Measurements from ENCODE around the gene BDP1.
"Not testable (repeated sequence)": the region's sequence is repeated elsewhere in the genome, so short reads cannot be mapped to it uniquely, and the experiment has no call there.

The BDP1 gene

DNA sequence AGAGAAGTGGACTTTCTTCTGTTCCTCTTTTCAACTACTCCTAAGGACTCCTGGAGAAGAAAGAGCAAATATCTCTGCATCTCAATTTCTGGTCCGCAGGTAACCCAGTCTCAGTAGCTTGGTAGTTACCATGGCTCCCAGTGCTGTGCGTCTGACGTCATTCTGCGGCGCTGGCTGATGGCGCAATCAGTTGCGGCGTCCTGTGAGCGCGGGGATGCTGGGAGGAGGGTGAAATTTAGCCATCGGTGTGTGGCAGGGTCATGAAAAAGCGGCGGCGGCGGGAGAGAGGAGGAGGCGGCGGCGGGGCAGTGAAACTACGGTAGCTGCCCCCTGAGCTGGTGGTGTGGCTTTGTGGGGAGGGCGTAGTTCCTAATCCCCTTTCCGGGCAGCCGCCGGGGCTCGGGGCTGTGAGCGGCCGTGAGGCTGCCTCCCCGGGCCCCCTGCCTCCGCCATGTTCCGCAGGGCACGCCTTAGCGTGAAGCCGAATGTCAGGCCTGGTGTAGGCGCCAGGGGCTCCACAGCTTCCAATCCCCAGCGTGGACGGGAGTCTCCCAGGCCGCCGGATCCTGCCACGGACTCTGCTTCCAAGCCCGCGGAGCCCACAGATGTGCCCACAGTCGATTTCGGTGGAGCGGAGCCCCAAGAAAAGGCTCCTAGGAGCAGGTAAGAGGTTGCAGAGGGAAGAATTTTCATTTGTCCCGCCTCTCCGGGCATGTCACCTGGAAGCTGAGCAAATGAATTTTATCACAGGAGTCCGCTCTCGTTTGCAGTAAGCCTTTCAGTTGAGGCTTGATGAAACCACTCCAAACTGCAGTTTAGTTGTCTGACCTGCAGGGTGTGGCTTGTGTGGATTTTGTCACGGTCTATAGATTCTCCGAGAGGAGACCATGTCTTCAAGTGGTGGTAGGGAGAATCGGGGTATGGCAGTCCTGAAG, at the start of gene BDP1:
Gene BDP1 (plus strand): TSS at position 225 of the 935 bp plus-strand sequence. CDS start 227 bp downstream, at position 452.
- H3K4me3 ChIP-seq (ENCODE audit: low read depth, low read length): peak within 1 kb of the TSS; percentile 98
- DNase-seq (ENCODE audit: low read depth): peak; percentile 68

GRCh38 chr5:71410088-71410487, 45.4 kb upstream of the BDP1 start:
- not testable (repeated sequence) for DNase-seq (ENCODE audit: low read depth); H3K4me3 ChIP-seq (ENCODE audit: low read depth, low read length)

DNA sequence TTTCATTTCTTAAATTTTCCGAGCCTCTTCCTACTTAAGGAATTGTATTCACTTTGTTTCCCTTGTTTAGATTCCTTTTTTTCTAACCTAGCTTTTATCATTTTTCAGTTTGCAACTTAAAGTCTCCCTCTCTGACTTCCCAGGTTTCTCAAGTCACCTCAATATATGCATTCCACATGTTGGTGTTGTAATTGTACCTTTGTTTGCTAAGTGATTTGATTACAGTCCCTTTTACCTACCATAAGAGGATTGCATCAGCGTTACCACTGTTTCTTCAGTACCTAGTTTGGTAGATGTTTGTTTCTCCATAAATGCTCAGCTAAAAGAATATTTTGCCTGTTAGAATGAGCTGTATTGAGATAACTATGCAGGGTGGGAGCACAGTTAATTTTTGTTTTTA, 39.8 kb upstream of the BDP1 start:
- not testable (repeated sequence) for DNase-seq (ENCODE audit: low read depth); H3K4me3 ChIP-seq (ENCODE audit: low read depth, low read length)

DNA sequence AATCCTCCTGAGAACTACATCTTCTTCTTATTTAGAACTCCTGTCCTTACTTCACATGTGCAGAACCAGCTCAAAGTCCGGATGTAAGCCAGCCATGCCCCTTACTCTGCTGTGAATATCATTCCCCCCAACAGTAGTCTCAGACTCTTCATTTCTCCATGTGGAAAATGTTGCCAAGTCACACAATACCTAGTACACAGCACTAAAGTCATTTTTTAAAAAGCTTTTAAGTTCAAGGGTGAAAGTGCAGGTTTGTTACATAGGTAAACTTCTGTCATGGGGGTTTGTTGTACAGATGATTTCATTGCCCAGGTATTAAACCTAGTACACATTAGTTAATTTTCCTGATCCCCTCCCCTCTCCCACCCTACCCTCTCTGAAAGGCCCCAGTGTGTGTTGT, 37.4 kb upstream of the BDP1 start:
- H3K4me3 ChIP-seq (ENCODE audit: low read depth, low read length); DNase-seq (ENCODE audit: low read depth): not testable (repeated sequence)

GRCh38 chr5:71421278-71421677, 34.2 kb upstream of the BDP1 start:
- H3K4me3 ChIP-seq (ENCODE audit: low read depth, low read length); DNase-seq (ENCODE audit: low read depth): not testable (repeated sequence)

GRCh38 chr5:71423896-71424295, 31.6 kb upstream of the BDP1 start:
- not testable (repeated sequence) for DNase-seq (ENCODE audit: low read depth); H3K4me3 ChIP-seq (ENCODE audit: low read depth, low read length)

DNA sequence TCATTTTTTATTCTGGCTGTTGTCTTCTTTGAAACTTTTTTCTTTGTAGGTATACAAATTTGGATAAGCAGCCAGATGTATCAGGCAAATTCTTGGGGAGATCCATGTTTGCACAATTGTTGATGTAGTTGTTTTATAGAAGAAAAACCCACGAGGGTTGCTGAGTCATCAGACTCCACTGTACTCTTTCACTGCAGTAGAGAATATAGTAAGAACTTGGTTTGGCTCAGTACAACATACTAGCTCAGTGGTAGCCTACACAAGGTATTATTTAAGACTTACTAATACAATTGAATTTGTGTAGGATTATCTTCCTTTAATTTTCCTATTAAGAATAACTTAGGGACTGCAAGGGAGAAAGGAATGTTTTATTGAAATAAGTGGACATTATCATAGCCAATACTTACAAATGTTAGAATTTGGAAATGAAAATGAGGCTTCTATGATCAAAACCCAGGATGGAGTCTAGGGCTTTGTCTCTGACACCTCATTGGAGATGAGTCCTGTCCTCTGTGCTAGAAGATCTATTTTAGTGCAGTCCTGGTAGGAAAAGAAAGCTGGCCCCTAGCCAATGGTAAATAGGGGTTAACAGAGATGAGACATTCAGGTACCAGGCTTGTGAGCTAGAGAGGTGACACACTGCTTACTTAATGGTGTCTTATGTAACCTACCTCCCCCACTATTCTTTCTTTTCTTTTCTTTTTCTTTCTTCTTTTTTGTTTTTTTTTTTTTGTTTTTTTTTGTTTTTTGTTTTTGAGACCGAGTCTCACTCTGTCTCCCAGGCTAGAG, 28.6 kb upstream of the BDP1 start:
- H3K4me3 ChIP-seq (ENCODE audit: low read depth, low read length); DNase-seq (ENCODE audit: low read depth): not testable (repeated sequence)

- not testable (repeated sequence) for DNase-seq (ENCODE audit: low read depth)
Measured at GRCh38 chr5:71432410-71432809, 23.0 kb upstream of the BDP1 start.

DNA sequence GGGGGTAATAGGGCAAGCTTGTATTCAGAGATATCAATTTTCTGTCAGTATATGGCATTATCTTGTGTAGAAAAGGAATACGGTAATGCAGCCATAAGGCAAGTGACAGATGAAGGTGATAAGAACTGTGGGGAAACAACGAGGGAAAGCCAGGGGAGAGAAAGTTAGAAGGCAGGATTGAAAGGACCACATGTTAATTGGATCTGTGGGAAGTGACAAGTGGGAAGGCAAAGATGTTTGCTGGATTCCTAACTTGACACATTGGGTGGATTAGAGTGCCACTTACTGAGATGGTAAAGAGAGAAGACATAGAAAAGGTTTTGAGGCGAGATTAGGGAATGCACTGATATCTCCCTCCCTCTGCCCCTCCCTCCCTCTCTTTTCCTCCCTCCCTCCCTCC, 20.6 kb upstream of the BDP1 start:
- DNase-seq (ENCODE audit: low read depth); H3K4me3 ChIP-seq (ENCODE audit: low read depth, low read length): not testable (repeated sequence)

More at GRCh38 chr5:71432410-71432809, 23.0 kb upstream of the BDP1 start:
- not testable (repeated sequence) for H3K4me3 ChIP-seq (ENCODE audit: low read depth, low read length)

GRCh38 chr5:71441564-71441963, 13.9 kb upstream of the BDP1 start:
- not testable (repeated sequence) for H3K4me3 ChIP-seq (ENCODE audit: low read depth, low read length); DNase-seq (ENCODE audit: low read depth)

DNA sequence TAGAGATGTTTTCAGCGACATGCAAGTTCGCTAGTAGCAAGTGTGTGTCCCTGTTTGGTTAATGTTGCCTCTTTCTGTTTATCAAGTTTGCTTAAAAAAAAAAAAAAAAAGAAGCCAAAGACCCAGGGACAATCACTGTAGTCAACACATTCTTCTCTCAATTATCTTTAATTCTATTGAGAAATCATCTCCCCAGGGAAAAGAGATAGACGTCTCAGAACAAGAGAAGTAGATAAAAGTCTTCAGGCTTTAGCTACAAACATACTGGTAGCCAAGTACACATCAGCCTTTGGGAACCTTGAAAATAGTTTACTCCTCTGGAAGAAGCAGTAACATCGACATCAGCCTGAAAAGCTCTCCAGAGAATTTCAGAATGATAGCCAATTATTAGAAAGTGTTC, 11.6 kb upstream of the BDP1 start:
- not testable (repeated sequence) for DNase-seq (ENCODE audit: low read depth); H3K4me3 ChIP-seq (ENCODE audit: low read depth, low read length)

DNA sequence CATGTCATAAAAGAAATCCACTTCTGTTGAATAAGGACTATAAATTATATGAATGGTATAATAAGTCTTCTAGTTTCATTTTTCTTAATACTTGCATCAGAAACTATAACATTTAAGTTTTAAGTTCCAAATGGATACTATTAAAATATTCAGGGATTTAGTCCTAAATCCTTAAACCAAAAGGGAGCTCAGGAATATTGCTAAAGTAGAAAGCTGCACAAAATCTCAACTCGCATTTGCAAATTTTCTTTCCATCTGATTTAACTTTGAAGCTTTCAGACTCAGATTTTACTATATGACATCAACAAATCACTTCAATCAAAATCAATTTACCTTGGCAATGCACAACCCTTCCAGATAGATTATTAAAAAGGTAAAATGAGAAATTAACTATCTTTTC, 10.4 kb upstream of the BDP1 start:
- not testable (repeated sequence) for DNase-seq (ENCODE audit: low read depth); H3K4me3 ChIP-seq (ENCODE audit: low read depth, low read length)

- not testable (repeated sequence) for DNase-seq (ENCODE audit: low read depth); H3K4me3 ChIP-seq (ENCODE audit: low read depth, low read length)
Measured at GRCh38 chr5:71445523-71446152, 9.8 kb upstream of the BDP1 start.

GRCh38 chr5:71446540-71447216, 8.8 kb upstream of the BDP1 start:
- not testable (repeated sequence) for H3K4me3 ChIP-seq (ENCODE audit: low read depth, low read length); DNase-seq (ENCODE audit: low read depth)

GRCh38 chr5:71447218-71447808, 8.1 kb upstream of the BDP1 start:
- H3K4me3 ChIP-seq (ENCODE audit: low read depth, low read length); DNase-seq (ENCODE audit: low read depth): not testable (repeated sequence)

DNA sequence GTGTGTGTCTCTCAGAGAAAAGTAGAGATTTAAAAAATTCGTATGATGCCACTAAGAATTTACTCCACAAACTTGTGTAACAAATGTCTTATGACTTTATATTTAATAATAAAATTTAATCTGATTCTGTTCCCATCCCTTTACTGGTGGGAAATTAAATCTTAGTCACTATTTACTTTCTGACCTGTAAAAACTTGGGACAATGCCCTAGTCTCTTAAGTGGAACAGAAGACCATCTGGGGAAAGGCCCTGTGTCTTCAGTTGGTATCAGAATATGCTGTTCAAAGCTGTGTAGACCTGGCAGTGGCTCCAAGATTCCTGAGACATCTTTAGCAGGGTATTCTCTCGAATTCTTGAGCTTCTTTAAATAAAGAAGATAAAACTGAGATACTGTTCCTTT, 2.6 kb upstream of the BDP1 start:
- DNase-seq (ENCODE audit: low read depth): no peak

GRCh38 chr5:71454913-71455312, 538 bp upstream of the BDP1 start:
- H3K4me3 ChIP-seq (ENCODE audit: low read depth, low read length): peak overlapping the region; percentile 98
- no peak for DNase-seq (ENCODE audit: low read depth)

More for the DNA sequence above, 2.6 kb upstream of the BDP1 start:
- H3K4me3 ChIP-seq (ENCODE audit: low read depth, low read length): no peak overlapping the region

DNA sequence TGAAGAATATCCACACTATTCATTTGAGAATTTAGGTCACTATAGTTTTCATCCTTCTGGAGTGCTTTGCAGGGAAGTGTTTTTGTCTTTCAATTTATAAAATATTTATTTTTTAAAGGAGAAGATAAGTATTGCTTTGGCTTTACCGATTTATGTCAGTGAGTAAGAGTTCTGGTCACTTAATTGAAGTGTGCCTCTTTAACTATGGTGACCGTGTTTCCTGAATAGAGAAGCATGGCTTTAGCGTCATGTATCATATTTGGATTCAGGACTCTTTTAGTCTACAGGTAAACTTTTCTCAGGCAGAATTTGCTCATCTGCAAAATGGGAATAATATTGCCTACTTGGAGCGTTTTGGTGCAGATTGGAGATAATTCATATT, 902 bp downstream of the BDP1 start:
- H3K4me3 ChIP-seq (ENCODE audit: low read depth, low read length): peak overlapping the region; percentile 98
- no peak for DNase-seq (ENCODE audit: low read depth)

GRCh38 chr5:71457106-71457505, 1.7 kb downstream of the BDP1 start:
- no peak for DNase-seq (ENCODE audit: low read depth)
- peak overlapping the region; percentile 98 for H3K4me3 ChIP-seq (ENCODE audit: low read depth, low read length)

Measured in skeletal muscle cell (primary cell).